GM21737 (cell line): ENCODE data around the gene POU2F1.

Experiments used
- ATAC-seq: cut with Tn5 transposase; IDR thresholded peaks from one replicate; pipeline ENCODE4 v1.9.1; 2021; ENCODE audit warnings: mild to moderate bottlenecking, moderate library complexity; ENCODE audit not compliant: unreplicated experiment

POU2F1 gene

GRCh38 chr1:167457936-167458584 lies 237.4 kb downstream of the POU2F1 start:
- ATAC-seq, result no peak

GRCh38 chr1:167460836-167461235 lies 240.2 kb downstream of the POU2F1 start:
- ATAC-seq, result no peak

- no peak for ATAC-seq
These were observed 241.7 kb downstream of the POU2F1 start for GRCh38 chr1:167462341-167462740.

- ATAC-seq, result no peak
These were observed 242.4 kb downstream of the POU2F1 start for GRCh38 chr1:167463080-167463479.

- no peak for ATAC-seq
These were observed 243.3 kb downstream of the POU2F1 start for GRCh38 chr1:167463875-167464575.

GRCh38 chr1:167465018-167465417 lies 244.3 kb downstream of the POU2F1 start:
- ATAC-seq, result no peak

- no peak for ATAC-seq
These were observed 245.1 kb downstream of the POU2F1 start for GRCh38 chr1:167465743-167466142.

- ATAC-seq, result no peak
These were observed 246.5 kb downstream of the POU2F1 start for GRCh38 chr1:167467126-167467710.

GRCh38 chr1:167467752-167468151 lies 247.1 kb downstream of the POU2F1 start:
- ATAC-seq, result no peak

- ATAC-seq, result no peak
These were observed 248.7 kb downstream of the POU2F1 start for GRCh38 chr1:167469280-167469965.

GRCh38 chr1:167471568-167471967 lies 250.9 kb downstream of the POU2F1 start:
- no peak for ATAC-seq

- no peak for ATAC-seq
These were observed 252.3 kb downstream of the POU2F1 start for GRCh38 chr1:167472752-167473521.

- ATAC-seq, result no peak
These were observed 253.1 kb downstream of the POU2F1 start for GRCh38 chr1:167473761-167474160.

- no peak for ATAC-seq
These were observed 253.5 kb downstream of the POU2F1 start for GRCh38 chr1:167474191-167474641.

GRCh38 chr1:167476061-167476460 lies 255.4 kb downstream of the POU2F1 start:
- ATAC-seq, result no peak
